ENCODE data around the gene CCDC69. TPM values are rescaled to one million over a fixed set of nuclear protein-coding genes. Genes with fewer than 3 reads are reported as not detected.

The CCDC69 gene
- polyA plus RNA-seq, 12 donors: 51.8 to 126 (median 93.4) TPM; not detected in 1

GRCh38 chr5:151225071-151225470, 1.2 kb upstream of the CCDC69 start:
- no peak for DNase-seq

GRCh38 chr5:151224372-151224771, 480 bp upstream of the CCDC69 start:
- DNase-seq: no peak

GRCh38 chr5:151222790-151223446, 974 bp downstream of the CCDC69 start:
- no peak for DNase-seq

GRCh38 chr5:151222054-151222789, 1.7 kb downstream of the CCDC69 start:
- DNase-seq: no peak

- DNase-seq: no peak
Observed at GRCh38 chr5:151221574-151221973, 2.3 kb downstream of the CCDC69 start.

- DNase-seq: no peak
Observed at GRCh38 chr5:151219789-151220188, 4.1 kb downstream of the CCDC69 start.

- DNase-seq: no peak
Observed at GRCh38 chr5:151219138-151219537, 4.8 kb downstream of the CCDC69 start.

- DNase-seq: no peak
Observed at GRCh38 chr5:151218177-151218576, 5.7 kb downstream of the CCDC69 start.

GRCh38 chr5:151216781-151217180, 7.1 kb downstream of the CCDC69 start:
- no peak for DNase-seq

GRCh38 chr5:151215546-151215880, 8.4 kb downstream of the CCDC69 start:
- DNase-seq: no peak

GRCh38 chr5:151214614-151215545, 9.0 kb downstream of the CCDC69 start:
- no peak for DNase-seq

GRCh38 chr5:151213803-151214613, 9.9 kb downstream of the CCDC69 start:
- peak; percentile 38 for DNase-seq

GRCh38 chr5:151212406-151212798, 11.5 kb downstream of the CCDC69 start:
- DNase-seq: no peak

- no peak for DNase-seq
Observed at GRCh38 chr5:151208481-151208914, 15.4 kb downstream of the CCDC69 start.

- no peak for DNase-seq
Observed at GRCh38 chr5:151205411-151205810, 18.5 kb downstream of the CCDC69 start.

GRCh38 chr5:151204051-151204450, 19.8 kb downstream of the CCDC69 start:
- DNase-seq: no peak

GRCh38 chr5:151202381-151203139, 21.3 kb downstream of the CCDC69 start:
- no peak for DNase-seq

GRCh38 chr5:151200913-151201595, 22.8 kb downstream of the CCDC69 start:
- no peak for DNase-seq

- DNase-seq: no peak
Observed at GRCh38 chr5:151199581-151200185, 24.2 kb downstream of the CCDC69 start.

- no peak for DNase-seq
Observed at GRCh38 chr5:151198861-151199260, 25.0 kb downstream of the CCDC69 start.

Data from muscle of arm (tissue), 12 donors.